GM19468 (cell line): Measurements from ENCODE around the gene DPAGT1.

Source experiments
- ATAC-seq: cut with Tn5 transposase; IDR thresholded peaks from one replicate; pipeline ENCODE4 v1.9.1; 2021; ENCODE audit warnings: mild to moderate bottlenecking, moderate library complexity, moderate number of reproducible peaks; ENCODE audit not compliant: unreplicated experiment; ENCODE audit errors: extremely low read depth

The DPAGT1 gene

GRCh38 chr11:119095066-119095880 is 6.4 kb downstream of the DPAGT1 start:
- ATAC-seq, result peak; percentile 54

GRCh38 chr11:119094816-119095065 is 6.9 kb downstream of the DPAGT1 start:
- peak; percentile 11 for ATAC-seq

- no peak for ATAC-seq
Observed at GRCh38 chr11:119093942-119094815, 7.5 kb downstream of the DPAGT1 start.

- no peak for ATAC-seq
Observed at GRCh38 chr11:119092880-119093842, 8.5 kb downstream of the DPAGT1 start.

- no peak for ATAC-seq
Observed at GRCh38 chr11:119091966-119092879, 9.4 kb downstream of the DPAGT1 start.

GRCh38 chr11:119091178-119091577 is 10.5 kb downstream of the DPAGT1 start:
- no peak for ATAC-seq

- no peak for ATAC-seq
Observed at GRCh38 chr11:119089319-119089718, 12.3 kb downstream of the DPAGT1 start.

- ATAC-seq, result no peak
Observed at GRCh38 chr11:119088406-119088805, 13.2 kb downstream of the DPAGT1 start.

GRCh38 chr11:119087747-119088241 is 13.9 kb downstream of the DPAGT1 start:
- no peak for ATAC-seq

- ATAC-seq, result no peak
Observed at GRCh38 chr11:119087123-119087522, 14.5 kb downstream of the DPAGT1 start.

GRCh38 chr11:119085437-119085847 is 16.2 kb downstream of the DPAGT1 start:
- ATAC-seq, result no peak

GRCh38 chr11:119084663-119085436 is 16.8 kb downstream of the DPAGT1 start, which contains the start of gene HMBS:
TSS of gene HMBS (plus strand) at chr11:119084881. CDS start at chr11:119085034, 153 bp downstream.
- ATAC-seq, result peak; percentile 94

GRCh38 chr11:119081682-119082260 is 19.9 kb downstream of the DPAGT1 start:
- no peak for ATAC-seq

GRCh38 chr11:119078675-119079420 is 22.8 kb downstream of the DPAGT1 start:
- ATAC-seq, result no peak

- no peak for ATAC-seq
Observed at GRCh38 chr11:119077839-119078238, 23.8 kb downstream of the DPAGT1 start.

GRCh38 chr11:119067371-119068222 is 34.1 kb downstream of the DPAGT1 start, which contains the start of gene VPS11:
TSS of gene VPS11 (plus strand) at chr11:119067818. CDS start at chr11:119067824, 6 bp downstream.
- ATAC-seq, result peak; percentile 92
